PC-3 (cell line): ENCODE data around the gene MARK4.

Experiments used
- CTCF ChIP-seq: fragments of 300-600 bp; sonication (generic); conservative IDR thresholded peaks from 2 replicates; pipeline ENCODE4 v1.5.1; 2017; ENCODE audit warnings: antibody characterized with exemption, low read depth, mild to moderate bottlenecking, low read length
- EZH2 ChIP-seq: fragments of 300-600 bp; sonication (generic); IDR thresholded peaks from one replicate; pipeline ENCODE4 v1.6.1; 2017; ENCODE audit warnings: antibody characterized with exemption, mild to moderate bottlenecking, low read length; ENCODE audit not compliant: unreplicated experiment

- no peak for TF ChIP-seq EZH2
- no peak for TF ChIP-seq CTCF
Measured at GRCh38 chr19:45273521-45273855, 22.4 kb downstream of the MARK4 start.
